T-helper 1 cell treated with Interleukin-12 subunit alpha and Interleukin-12 subunit beta and Interleukin-4 antibody, amounts not matched to agents 30 ng/mL and 1 ng/mL, for 36 hours (primary cell): ENCODE results near the gene PSEN1. TPM values are rescaled to one million over a fixed set of nuclear protein-coding genes. Genes with fewer than 3 reads are reported as not detected.

ENCODE experiments used
- intact Hi-C: fragments of 100-400 bp; cut with micrococcal nuclease; formaldehyde crosslinking; loops from one replicate; pipeline ENCODE4 v1.15.1; 2024
- total RNA-seq: library from RNA; stranded (reverse); gene quantifications from 2 replicates; pipeline ENCODE4 v1.2.3, GENCODE V29; 2022

PSEN1 gene
- total RNA-seq, 1 donor from 2014 or later = 52.1 TPM

DNA sequence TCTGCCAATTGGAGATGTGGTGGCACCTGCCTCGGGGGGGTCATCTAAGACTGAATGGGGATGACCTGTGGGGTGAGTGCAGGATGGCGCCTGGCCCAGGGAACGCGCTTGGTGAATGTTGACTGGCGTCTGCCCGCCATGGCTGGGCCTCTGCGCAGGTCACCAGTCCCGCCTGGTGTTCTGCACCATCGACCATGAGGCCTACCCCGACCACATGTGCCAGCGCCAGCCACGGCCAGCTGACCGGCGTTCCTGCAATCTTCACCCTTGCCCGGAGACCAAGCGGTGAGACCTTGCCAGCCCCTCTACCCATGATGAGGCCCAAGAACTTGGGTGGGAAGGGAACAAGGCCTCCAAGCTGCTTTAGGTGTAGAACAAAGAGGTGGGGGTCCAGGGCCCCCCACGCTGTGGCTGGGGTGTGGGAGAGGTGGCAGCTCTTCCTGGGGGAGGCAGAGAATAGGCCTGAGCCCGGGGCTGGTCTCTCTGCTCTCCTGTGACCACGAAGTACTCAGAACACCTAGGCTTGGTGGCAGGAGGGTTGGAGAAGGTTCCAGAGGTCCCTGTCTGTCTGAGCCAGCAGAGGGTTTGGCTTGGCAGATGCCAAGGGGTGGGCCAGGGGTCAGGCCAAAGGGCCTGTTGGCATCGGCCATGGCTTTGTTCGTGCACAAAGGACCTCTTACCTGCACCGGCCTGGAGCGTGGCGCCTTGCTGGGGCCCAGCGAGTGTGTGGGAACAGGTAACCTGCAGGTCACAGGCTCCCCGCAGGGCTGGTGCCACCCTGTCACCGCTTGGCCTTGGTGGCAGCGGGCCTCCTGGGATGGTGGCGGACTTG lies 116.4 kb downstream of the PSEN1 start:
- intact Hi-C loops = no loop called here

DNA sequence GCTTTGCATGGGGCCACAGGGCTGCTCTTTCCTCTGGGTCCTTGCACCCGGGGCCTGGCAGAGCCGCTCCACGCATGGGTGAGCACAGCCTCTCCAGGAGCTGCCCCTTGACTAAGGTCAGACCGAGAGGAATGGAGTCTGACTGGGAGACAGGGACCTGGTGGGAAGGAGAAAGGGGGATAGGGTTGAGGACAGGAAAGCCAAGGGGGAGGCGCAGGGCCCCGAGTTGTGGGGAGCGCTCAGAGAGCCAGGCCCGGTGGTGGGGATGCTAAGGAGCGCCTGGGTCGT lies 117.0 kb downstream of the PSEN1 start:
- intact Hi-C loops = no loop called here

DNA sequence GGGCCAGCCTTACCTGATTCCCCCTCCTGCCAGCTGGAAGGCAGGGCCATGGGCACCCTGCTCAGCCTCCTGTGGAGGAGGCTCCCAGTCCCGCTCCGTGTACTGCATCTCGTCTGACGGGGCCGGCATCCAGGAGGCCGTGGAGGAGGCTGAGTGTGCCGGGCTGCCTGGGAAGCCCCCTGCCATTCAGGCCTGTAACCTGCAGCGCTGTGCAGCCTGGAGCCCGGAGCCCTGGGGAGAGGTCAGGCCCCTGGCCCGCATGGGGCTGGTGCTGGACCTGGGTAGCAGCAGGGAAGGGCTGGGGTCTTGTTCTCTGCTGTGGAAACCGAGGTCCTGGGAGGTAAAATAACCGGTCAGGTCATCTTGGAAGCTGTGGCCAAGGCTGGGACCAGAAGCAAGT lies 117.4 kb downstream of the PSEN1 start:
- intact Hi-C loops = no loop called here

DNA sequence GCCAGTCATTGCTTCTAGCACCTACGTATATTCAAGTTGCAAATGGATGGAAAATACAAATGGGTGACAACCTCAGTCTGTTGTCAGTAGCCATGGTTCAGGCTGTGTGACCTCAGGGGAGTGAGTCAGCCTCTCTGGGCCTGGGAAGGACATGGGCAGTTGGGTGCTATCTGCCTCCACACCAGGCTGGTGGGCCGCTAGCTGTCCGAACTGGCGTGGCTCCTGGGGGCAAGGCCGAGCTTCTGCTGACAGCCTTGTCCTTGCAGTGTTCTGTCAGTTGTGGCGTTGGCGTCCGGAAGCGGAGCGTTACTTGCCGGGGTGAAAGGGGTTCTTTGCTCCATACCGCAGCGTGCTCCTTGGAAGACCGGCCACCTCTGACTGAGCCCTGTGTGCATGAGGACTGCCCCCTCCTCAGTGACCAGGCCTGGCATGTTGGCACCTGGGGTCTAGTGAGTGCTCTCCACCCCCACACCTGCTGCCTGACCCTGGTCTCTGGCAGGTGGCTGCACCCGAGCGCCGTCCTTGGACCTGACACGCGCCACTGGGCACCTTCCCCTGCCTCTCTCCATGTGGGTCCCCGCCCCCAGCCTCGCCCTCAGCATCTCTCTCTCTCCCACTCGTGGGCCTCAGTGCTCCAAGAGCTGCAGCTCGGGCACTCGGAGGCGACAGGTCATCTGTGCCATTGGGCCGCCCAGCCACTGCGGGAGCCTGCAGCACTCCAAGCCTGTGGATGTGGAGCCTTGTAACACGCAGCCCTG lies 118.1 kb downstream of the PSEN1 start:
- intact Hi-C loops = no loop called here

DNA sequence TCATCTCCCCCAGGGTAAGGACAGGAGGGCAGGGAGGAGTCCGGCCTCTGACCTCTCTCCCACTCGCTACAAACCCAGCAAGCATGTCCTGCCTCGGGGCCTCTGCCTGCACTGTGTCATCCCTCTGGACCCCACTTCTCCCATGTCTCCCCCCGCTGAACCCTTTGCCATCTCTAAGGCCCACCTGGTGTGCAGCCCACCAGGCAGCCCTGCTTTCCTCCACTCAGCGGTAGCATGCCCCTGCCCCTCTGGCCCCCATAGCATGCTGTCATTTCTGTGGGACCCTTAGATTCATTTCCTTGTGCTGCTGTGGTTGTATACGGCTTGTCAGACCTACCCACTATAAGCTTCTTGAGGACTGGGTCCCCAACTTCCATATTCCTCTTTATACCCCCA lies 118.7 kb downstream of the PSEN1 start:
- intact Hi-C loops = no loop called here

DNA sequence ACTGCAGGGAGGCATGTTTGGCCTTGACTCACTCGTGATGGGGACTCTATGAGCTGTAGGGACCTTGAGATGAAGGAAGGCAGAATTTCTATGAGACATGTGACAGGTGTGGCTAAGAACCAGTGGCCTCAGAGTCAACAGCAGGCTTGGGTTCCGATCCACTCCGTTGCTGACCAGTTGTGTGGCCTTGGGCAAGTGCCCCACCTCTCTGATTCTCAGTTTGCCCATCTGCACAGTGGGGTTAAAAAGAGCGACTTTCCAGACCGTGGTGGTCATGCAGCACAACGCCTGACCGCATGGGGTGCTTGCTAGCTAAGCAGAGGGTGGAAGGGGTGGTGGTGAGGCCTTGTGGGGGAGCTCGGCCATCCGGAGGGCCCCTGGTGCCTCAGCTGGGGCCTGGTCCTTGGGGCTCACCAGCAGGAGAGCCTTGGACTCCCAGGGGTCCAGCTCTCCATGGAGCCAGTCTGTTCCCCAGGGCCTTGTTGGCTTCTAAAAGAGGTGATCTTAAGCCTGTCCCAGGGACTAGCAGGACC lies 119.5 kb downstream of the PSEN1 start:
- intact Hi-C loops = no loop called here

DNA sequence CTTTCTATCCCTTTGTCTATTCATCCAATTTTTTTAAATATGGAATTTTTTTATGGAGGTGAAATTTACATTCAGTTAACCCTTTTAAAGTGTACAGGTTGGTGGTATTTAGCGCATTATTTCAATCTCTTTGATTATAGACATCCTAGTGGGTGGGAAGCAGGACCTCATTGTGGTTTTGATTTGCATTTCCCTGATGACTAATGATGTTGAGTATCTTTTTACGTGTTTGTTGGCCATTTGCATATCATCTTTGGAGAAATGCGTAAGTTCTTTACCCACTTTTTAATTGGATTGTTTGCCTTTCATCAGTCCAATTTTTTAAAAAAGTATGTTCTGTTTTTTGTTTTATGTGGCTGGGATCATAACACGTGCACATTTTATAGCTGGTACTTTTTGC lies 121.8 kb downstream of the PSEN1 start:
- intact Hi-C loops = no loop called here

DNA sequence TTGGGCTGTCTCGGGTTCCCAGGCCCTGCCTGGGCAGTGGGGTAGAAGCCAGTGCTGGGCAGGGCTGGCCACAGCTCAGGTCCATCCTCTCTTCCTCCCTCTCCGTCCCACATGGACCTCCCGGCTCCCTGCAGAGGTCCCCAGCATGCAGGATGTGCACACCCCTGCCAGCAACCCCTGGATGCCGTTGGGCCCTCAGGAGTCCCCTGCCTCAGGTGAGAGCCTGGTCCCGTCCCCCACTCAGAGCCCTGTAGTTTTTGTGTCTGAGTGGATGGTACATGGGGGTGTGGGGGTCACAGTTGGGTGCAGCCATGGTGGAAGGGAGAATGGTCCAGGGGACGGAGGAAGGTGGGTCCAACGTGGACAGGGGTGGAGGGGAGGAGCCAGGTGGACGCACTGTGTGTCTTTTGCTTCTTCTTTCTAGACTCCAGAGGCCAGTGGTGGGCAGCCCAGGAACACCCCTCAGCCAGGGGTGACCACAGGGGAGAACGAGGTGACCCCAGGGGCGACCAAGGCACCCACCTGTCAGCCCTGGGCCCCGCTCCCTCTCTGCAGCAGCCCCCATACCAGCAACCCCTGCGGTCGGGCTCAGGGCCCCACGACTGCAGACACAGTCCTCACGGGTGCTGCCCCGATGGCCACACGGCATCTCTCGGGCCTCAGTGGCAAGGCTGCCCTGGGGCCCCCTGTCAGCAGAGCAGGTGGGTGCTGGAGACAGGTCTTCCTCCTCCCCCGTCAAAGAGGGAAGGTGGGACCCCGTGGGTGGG lies 122.7 kb downstream of the PSEN1 start:
- intact Hi-C loops = no loop called here

DNA sequence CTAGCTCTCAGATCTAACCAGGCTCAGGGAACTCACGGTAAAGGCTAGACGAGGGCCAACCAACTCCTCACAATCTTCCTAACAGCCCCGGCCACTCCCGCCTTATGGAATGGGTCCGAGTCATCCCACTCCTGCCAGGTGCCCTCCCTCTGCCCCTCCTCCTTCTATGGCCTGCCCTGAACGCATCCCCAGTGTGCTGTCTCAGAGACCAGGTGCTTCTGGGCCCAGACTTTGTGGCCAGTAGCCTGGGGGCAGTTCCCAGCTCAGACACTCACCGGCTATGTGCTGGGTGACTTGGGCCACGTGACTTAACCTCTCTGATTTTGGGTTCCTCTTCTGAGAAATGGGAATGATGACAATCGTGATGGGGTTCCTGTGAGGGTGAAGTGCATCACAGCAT lies 123.5 kb downstream of the PSEN1 start:
- intact Hi-C loops = no loop called here

DNA sequence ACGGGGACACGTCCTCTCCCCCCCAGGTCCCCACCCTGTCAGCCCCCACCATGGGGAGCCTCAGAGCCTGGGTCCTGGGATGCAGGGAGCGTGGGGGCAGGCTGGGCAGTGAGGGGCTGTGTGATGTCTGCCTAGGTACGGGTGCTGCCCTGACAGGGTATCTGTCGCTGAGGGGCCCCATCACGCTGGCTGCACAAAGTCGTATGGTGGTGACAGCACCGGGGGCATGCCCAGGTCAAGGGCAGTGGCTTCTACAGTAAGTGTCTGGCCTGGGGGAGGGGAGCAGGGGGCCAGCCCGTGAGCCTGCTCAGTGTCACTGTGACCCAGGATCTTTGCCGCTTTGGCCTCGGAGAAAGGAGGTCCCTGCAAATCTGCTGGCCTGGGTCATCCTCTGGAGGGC lies 124.3 kb downstream of the PSEN1 start:
- intact Hi-C loops = no loop called here

DNA sequence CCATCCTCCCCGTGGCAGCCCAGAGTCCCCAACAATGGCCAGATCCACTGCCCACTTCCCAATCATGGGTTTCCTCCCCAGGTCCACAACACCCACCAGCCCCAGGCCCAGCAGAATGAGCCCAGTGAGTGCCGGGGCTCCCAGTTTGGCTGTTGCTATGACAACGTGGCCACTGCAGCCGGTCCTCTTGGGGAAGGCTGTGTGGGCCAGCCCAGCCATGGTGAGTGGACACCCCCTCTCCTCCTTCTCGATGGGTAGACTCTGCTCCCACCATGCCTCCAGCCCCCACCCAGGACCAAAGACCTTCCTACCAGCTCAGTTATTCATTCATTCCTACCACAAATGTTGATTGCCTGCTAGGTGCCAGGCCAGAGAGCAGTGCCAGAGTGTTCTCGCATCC lies 124.8 kb downstream of the PSEN1 start:
- intact Hi-C loops = no loop called here

DNA sequence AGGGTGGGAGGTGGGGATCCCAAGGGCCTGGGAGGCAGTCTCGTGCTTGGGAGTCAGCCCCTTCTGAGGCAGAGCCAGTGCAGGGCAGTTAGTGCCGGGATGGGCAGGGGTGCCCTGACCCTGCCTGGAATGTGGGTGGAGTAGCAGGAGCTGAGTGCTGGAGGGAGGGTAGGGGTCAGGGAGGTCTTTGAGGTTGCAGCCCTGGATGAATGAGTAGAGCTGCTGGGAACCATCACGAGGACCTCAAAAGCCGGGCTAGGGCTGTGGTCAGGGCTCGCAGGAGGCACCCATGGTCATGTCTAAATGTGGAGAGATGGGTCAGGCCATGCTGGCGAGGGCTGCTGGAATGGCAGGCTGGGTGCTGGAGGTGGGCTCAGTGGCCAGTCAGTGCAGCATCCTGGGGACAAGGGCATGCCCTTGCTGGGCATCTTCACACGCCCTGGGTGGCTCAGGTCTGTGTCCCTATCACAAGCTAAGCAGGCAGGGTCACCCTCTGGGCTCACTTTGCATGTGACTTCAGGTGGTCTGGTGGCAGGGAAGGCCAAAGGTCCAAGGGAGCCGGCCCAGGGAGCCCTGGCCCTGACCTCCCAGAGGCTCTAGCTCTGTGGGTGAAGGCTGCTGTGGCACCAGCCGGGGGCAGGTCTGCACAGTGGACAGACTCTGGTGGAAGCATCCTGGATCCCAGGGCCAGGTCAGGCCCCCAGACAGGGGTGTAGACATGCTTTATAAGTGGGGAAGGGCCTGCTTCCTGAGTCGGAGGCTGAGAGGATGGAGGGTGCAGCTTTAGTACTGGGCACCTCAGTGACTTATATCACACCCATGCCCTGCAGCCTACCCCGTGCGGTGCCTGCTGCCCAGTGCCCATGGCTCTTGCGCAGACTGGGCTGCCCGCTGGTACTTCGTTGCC lies 125.5 kb downstream of the PSEN1 start:
- intact Hi-C loops = no loop called here

DNA sequence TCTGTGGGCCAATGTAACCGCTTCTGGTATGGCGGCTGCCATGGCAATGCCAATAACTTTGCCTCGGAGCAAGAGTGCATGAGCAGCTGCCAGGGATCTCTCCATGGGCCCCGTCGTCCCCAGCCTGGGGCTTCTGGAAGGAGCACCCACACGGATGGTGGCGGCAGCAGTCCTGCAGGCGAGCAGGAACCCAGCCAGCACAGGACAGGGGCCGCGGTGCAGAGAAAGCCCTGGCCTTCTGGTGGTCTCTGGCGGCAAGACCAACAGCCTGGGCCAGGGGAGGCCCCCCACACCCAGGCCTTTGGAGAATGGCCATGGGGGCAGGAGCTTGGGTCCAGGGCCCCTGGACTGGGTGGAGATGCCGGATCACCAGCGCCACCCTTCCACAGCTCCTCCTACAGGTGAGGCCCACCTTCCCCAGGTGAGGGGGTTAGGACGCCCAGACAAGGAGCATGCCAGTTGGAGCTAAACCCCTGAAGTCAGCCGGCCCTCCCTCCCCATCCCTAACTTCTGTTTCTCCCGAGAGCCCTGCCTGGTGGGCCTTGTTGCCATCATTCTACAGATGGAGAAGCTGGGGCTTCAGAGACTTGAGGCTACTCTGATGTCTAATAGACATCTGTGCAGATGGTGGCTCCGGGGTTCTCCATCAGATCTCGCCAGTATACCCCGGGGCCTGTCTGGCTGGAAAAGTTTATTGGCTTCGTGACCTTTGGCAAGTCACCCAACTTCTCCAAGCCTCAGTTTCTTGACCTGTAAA lies 126.3 kb downstream of the PSEN1 start:
- intact Hi-C loops = no loop called here

DNA sequence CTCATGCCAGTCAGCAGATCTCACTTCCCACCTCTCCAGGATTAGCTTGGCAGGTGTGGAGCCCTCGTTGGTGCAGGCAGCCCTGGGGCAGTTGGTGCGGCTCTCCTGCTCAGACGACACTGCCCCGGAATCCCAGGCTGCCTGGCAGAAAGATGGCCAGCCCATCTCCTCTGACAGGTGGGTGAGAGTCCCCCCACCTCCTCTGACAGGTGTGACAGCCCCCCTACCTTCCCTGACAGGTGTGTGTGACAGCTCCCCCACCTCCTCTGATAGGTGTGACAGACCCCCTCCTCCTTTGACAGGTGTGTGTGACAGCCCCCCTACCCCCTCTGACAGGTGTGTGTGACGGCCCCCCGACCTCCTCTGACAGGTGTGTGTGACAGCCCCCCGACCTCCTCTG lies 127.3 kb downstream of the PSEN1 start:
- intact Hi-C loops = no loop called here

DNA sequence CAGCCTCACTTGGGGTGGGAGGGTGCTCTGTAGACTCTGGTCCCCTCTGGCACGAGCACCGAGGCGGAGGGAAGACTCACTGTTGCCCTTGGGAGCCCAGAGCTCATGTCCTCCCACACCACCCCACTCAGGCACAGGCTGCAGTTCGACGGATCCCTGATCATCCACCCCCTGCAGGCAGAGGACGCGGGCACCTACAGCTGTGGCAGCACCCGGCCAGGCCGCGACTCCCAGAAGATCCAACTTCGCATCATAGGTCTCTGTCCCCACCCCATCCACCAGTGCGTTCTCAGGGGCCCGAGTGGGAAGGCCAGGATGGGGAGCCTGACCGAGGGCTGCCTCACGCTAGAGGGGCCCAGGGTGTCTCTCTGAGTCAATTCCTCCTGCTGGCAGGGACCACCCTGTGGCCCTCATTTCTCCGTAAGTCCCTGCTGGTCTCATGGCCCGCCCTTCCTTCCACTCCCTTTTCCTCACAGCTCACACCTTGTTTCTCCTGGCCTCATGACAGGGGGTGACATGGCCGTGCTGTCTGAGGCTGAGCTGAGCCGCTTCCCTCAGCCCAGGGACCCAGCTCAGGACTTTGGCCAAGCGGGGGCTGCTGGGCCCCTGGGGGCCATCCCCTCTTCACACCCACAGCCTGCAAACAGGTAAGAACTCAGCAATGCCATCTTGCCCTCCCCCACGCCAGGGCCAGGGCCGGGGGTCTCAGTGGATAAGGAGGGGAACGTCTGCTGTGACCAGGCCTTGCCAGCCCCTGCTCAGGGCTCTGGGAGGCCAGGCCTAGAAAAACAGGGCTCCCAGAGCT lies 128.0 kb downstream of the PSEN1 start:
- intact Hi-C loops = no loop called here

DNA sequence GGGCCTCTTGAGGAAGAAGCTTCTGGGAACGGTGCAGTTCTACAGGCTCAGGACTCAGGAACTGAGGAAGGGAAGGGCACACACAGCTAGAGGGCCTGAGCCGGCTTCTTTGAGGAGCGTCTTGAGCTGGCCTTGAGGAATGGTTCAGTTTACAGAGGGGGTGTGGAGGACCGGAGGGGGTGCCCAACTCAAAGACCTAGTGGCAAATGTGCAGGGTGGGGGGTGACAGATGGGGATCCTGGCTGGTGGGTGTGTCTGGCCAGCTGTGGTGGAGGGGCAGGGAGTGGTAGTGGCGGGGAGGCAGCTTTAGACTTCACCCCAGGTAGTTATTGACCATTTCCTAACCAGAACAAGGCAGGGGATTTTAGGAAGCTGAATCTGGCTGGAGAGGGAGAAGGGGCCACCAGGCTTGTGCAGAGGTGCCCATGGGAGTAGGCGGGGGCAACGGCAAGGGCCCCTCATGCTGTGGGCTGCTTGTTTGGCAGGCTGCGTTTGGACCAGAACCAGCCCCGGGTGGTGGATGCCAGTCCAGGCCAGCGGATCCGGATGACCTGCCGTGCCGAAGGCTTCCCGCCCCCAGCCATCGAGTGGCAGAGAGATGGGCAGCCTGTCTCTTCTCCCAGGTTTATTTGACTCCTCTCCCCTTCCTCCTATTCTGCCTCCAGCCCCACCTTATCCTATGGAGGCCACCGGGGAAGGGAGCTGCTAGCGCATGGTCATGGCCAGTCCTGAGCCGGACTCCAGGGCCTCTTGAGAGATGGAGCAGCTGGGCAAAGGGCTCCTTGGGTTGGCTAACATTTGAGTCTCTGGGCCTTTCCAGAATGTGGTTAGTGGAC lies 128.8 kb downstream of the PSEN1 start:
- intact Hi-C loops = no loop called here

DNA sequence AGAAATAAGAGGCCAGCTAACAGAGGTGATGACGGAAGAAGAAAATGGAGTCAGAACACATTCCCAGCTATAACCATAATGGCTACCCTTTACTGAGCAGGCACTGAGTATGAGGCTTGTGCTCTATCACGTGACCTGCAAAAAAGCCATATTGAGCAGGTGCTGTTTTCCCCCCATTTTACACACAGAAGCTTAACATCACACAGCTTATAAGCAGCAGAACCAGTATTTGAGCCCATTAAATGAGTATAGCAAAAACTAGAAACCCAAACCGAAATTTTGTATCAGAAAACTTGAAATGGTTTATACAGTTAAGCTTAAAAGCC lies 129.4 kb downstream of the PSEN1 start:
- intact Hi-C loops = no loop called here

DNA sequence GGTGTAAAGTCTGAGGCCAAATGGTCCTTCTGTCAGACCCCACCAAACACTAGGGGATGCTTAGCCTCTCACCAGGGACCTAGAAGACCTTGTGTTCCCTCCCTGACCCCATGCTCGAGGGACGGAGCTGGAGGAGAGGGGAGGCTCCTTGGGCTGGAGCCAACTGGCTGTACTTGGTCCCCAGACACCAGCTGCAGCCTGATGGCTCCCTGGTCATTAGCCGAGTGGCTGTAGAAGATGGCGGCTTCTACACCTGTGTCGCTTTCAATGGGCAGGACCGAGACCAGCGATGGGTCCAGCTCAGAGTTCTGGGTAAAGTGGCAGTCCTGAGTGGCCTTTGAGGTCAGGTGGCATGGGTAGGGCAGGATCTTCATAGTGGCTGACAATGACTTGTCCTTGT lies 130.0 kb downstream of the PSEN1 start:
- intact Hi-C loops = no loop called here

DNA sequence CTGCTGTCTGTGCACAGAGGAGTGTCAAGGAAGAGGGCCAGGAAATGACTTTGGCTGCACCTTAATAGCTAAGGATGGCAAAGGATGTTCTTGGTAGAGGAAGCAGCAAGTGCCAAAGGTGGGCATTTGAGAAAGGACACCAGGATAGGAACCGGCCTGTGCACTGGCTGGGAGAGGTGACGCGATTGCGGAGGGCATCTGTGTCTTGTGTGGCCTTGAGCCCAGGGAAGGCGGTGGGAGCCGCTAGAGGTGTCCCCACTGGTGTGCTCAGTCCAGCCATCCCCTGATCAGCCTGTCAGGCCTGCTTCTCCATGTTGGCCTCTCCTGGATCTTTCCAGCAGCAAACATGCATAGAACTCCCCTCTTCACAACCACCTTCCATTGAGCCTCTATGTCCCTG lies 131.2 kb downstream of the PSEN1 start:
- intact Hi-C loops = no loop called here
